ENCODE data around the gene OR1F1. TPM values are rescaled to one million over a fixed set of nuclear protein-coding genes. Genes with fewer than 3 reads are reported as not detected.

Gene OR1F1
- total and polyA plus RNA-seq, 2 experiments from 2014 or later, result not detected

GRCh38 chr16:3246876-3247275 is 58.9 kb downstream of the OR1F1 start:
- Histone ChIP-seq H3K4me1 (ENCODE audit: low read depth) (no peaks in the 10 kb centered on the region), H3K4me3 (no peak overlapping the region), H3K36me3 (no peaks in the 10 kb centered on the region), H3K27me3 (no peaks in the 10 kb centered on the region), H3K27ac (no peak overlapping the region), H3K9me3 (ENCODE audit: low read depth) (no peaks in the 10 kb centered on the region)
- no peak for TF ChIP-seq CTCF (IDR thresholded peaks at IDR 0.05; ENCODE audit: low read depth, low read length)
- DNase-seq (ENCODE audit: low read depth in 1 of 2, low spot score in 1 of 2), result no peak

- H3K9me3 ChIP-seq (ENCODE audit: low read depth), result no peaks in the 10 kb centered on the region
- no peaks in the 10 kb centered on the region for H3K36me3 ChIP-seq
- no peak overlapping the region for H3K27ac ChIP-seq
- no peak for TF ChIP-seq CTCF (IDR thresholded peaks at IDR 0.05; ENCODE audit: low read depth, low read length)
- no peaks in the 10 kb centered on the region for H3K4me1 ChIP-seq (ENCODE audit: low read depth)
- no peak for DNase-seq (ENCODE audit: low read depth in 1 of 2, low spot score in 1 of 2)
- H3K27me3 ChIP-seq, result no peaks in the 10 kb centered on the region
- H3K4me3 ChIP-seq, result no peak overlapping the region
Observed at GRCh38 chr16:3248596-3248995, 60.6 kb downstream of the OR1F1 start.

- DNase-seq (ENCODE audit: low read depth in 1 of 2, low spot score in 1 of 2), result no peak
- no peak for TF ChIP-seq CTCF (IDR thresholded peaks at IDR 0.05; ENCODE audit: low read depth, low read length)
- H3K4me1 ChIP-seq (ENCODE audit: low read depth), result no peaks in the 10 kb centered on the region
- no peaks in the 10 kb centered on the region for H3K27me3 ChIP-seq
- no peak overlapping the region for H3K27ac ChIP-seq
- H3K4me3 ChIP-seq, result no peak overlapping the region
- H3K36me3 ChIP-seq, result no peaks in the 10 kb centered on the region
- H3K9me3 ChIP-seq (ENCODE audit: low read depth), result no peaks in the 10 kb centered on the region
Observed at GRCh38 chr16:3249020-3249419, 61.0 kb downstream of the OR1F1 start.

GRCh38 chr16:3249451-3249850 is 61.4 kb downstream of the OR1F1 start:
- no peaks in the 10 kb centered on the region for H3K27me3 ChIP-seq
- H3K36me3 ChIP-seq, result no peaks in the 10 kb centered on the region
- no peak for DNase-seq (ENCODE audit: low read depth in 1 of 2, low spot score in 1 of 2)
- TF ChIP-seq CTCF (IDR thresholded peaks at IDR 0.05; ENCODE audit: low read depth, low read length), result no peak
- no peaks in the 10 kb centered on the region for H3K4me1 ChIP-seq (ENCODE audit: low read depth)
- no peak overlapping the region for H3K27ac ChIP-seq
- no peaks in the 10 kb centered on the region for H3K9me3 ChIP-seq (ENCODE audit: low read depth)
- H3K4me3 ChIP-seq, result no peak overlapping the region

- Histone ChIP-seq H3K4me3 (no peak overlapping the region), H3K27me3 (no peaks in the 10 kb centered on the region), H3K4me1 (ENCODE audit: low read depth) (no peaks in the 10 kb centered on the region), H3K27ac (no peak overlapping the region), H3K9me3 (ENCODE audit: low read depth) (no peaks in the 10 kb centered on the region), H3K36me3 (no peaks in the 10 kb centered on the region)
- no peak for DNase-seq (ENCODE audit: low read depth in 1 of 2, low spot score in 1 of 2)
- TF ChIP-seq CTCF (IDR thresholded peaks at IDR 0.05; ENCODE audit: low read depth, low read length), result no peak
Observed at GRCh38 chr16:3252967-3253366, 65.0 kb downstream of the OR1F1 start.

- Histone ChIP-seq H3K27me3 (no peaks in the 10 kb centered on the region), H3K27ac (no peak overlapping the region), H3K4me3 (no peak overlapping the region), H3K4me1 (ENCODE audit: low read depth) (no peaks in the 10 kb centered on the region), H3K36me3 (no peaks in the 10 kb centered on the region), H3K9me3 (ENCODE audit: low read depth) (no peaks in the 10 kb centered on the region)
- no peak for TF ChIP-seq CTCF (IDR thresholded peaks at IDR 0.05; ENCODE audit: low read depth, low read length)
- DNase-seq (ENCODE audit: low read depth in 1 of 2, low spot score in 1 of 2), result no peak
Observed at GRCh38 chr16:3254309-3254708, 66.3 kb downstream of the OR1F1 start.
